Measurements from ENCODE around the gene SMAD3. TPM values are rescaled to one million over a fixed set of nuclear protein-coding genes. Genes with fewer than 3 reads are reported as not detected.
A peak's percentile ranks its signal among the peaks of the same experiment; 100 is the strongest.

The SMAD3 gene
- total and polyA plus RNA-seq, 2 donors (not counting 1 experiment from before 2014, with no cell fraction given) = 55.9 to 163 TPM

GRCh38 chr15:67085237-67085817 is 19.9 kb downstream of the SMAD3 start:
- Histone ChIP-seq H3K9ac (ENCODE audit: low read length) (peak overlapping the region; percentile 47), H3K9me3 (ENCODE audit: control extremely low read depth in 1 of 3, control insufficient read depth in 2 of 3, insufficient read depth in 1 of 3, low read length in 2 of 3) (peaks cover 0 to 8% (median 0%) of the 10 kb centered on the region in 3 donors)
- H3K27ac Mint-ChIP-seq = peak overlapping the region; percentile 97

More at GRCh38 chr15:67085237-67085817, 19.9 kb downstream of the SMAD3 start:
- H3K4me3 ChIP-seq (ENCODE audit: control extremely low read depth in 1 of 5, extremely low read depth in 1 of 5, insufficient read depth in 1 of 5, low read depth in 2 of 5, low read length in 4 of 5) = peak overlapping the region in 1 of 5 experiments; percentile 43
- Mint-ChIP-seq H3K4me3 (peak overlapping the region; percentile 87), H3K4me1 (peaks cover 98% of the 10 kb centered on the region), H3K9me3 (ENCODE audit: insufficient read depth) (no peaks in the 10 kb centered on the region), H3K27me3 (no peaks in the 10 kb centered on the region)
- no peaks in the 10 kb centered on the region for H3K27me3 ChIP-seq (replicated peaks in 1 of 4; ENCODE audit: control extremely low read depth in 1 of 4, control insufficient read depth in 3 of 4, insufficient read depth in 4 of 4, low read length in 3 of 4)
- POLR2A ChIA-PET = interaction anchor here (0.7 to 6.6 kb wide), 8 partner anchors 9 to 36 kb away, joined by 3 to 54 read pairs (median 4); partner anchors contain the start of gene SMAD3
- no peak for DNase-seq
- no peaks in the 10 kb centered on the region for H4K20me1 ChIP-seq (ENCODE audit: control insufficient read depth, insufficient read depth, low read length, poor library complexity, severe bottlenecking)
- WGBS (ENCODE audit: insufficient coverage) = no CpG with 5 or more reads among the region's 3 CpGs
- peak overlapping the region; percentile 88 to 97 for H3K27ac ChIP-seq (ENCODE audit: low read length in 2 of 2)
- H3K4me2 ChIP-seq (replicated peaks; ENCODE audit: low read depth, low read length, poor library complexity, severe bottlenecking) = peak overlapping the region; percentile 86
- peaks cover 93 to 99% of the 10 kb centered on the region in 2 donors for H3K4me1 ChIP-seq (ENCODE audit: control insufficient read depth in 2 of 2, insufficient read depth in 2 of 2, low read length in 2 of 2)
- TF ChIP-seq EZH2 (IDR thresholded peaks at IDR 0.05; ENCODE audit: borderline replicate concordance, insufficient read depth, low read depth, low read length, poor library complexity, severe bottlenecking) (no peak), CTCF (IDR thresholded peaks at IDR 0.05) (no peak)
- H3K36me3 ChIP-seq (replicated peaks in 1 of 2; ENCODE audit: control extremely low read depth in 1 of 2, control insufficient read depth in 1 of 2, extremely low read depth in 1 of 2, insufficient read depth in 2 of 2, low read length in 1 of 2) = peaks cover 4 to 5% of the 10 kb centered on the region in 2 experiments
- intact Hi-C loops (cut with micrococcal nuclease) = loop anchor here (1.0 to 10.0 kb wide), 3 partner anchors 8 to 699 kb away; no protein-coding TSS in a partner anchor
- no peak for ATAC-seq (ENCODE audit: low read depth)
- CTCF ChIA-PET = interaction anchor here (0.7 to 10.8 kb wide), 6 partner anchors 9 to 179 kb away, joined by 3 to 109 read pairs (median 52); no protein-coding TSS in a partner anchor
- H3K79me2 ChIP-seq (ENCODE audit: control insufficient read depth, insufficient read depth, low read length) = peaks cover 91% of the 10 kb centered on the region
- H2AFZ ChIP-seq (ENCODE audit: insufficient read depth, low read depth, low read length, poor library complexity, severe bottlenecking) = no peak overlapping the region
